ENCODE results near the gene ICAM5. TPM values are rescaled to one million over a fixed set of nuclear protein-coding genes. Genes with fewer than 3 reads are reported as not detected.

ICAM5 gene
- total and polyA plus RNA-seq, 9 of the 15 experiments (the other 6 are each of a cell fraction or from before 2014, with no cell fraction given), result 0.10 to 114 (median 13.7) TPM

DNA sequence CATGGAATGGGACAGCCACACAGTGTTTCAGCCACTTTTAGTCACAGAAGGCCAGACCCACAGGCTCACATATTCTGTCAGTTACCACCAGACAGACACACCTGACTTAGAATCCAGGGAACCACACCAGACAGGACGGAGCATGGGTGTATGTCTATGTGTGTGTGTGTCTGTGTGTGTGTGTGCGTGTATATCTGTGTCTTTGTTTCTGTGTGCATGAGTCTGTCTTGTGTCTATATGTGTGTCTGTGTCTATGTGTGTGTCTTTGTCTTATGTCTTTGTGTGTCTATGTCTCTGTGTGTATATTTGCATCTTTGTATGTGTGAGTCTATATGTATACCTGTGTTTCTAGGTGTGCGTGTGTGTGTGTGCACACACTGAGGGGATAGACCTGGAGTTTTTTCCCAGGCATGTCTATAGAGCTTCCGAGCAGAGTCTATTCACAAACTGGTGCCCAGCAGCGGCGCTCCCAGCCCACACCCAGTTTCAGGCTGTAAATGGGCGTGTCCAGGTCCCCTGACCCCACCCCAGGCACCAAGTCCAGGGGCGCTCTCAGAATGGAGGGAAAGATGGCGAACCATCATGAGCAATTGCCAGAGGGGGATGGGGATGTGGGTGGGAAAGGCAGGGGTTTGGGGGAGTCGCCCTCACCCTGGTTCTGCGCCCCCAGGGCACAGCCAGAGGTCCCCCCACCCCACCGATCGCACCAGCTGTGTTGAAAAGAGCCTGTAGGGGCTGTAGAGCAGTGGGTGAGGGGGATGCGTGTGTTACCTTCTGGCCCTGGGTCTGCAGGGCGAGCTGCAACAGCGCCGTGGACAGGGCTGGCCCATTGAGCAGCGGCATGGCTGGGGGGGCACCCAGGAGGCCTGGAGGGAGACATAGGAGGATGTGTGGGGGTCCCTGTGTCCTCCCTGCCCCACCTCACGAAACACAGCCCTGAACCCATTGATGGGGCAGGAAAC is 32.4 kb downstream of the ICAM5 start (continued):
- TF ChIP-seq, protein P1, sequence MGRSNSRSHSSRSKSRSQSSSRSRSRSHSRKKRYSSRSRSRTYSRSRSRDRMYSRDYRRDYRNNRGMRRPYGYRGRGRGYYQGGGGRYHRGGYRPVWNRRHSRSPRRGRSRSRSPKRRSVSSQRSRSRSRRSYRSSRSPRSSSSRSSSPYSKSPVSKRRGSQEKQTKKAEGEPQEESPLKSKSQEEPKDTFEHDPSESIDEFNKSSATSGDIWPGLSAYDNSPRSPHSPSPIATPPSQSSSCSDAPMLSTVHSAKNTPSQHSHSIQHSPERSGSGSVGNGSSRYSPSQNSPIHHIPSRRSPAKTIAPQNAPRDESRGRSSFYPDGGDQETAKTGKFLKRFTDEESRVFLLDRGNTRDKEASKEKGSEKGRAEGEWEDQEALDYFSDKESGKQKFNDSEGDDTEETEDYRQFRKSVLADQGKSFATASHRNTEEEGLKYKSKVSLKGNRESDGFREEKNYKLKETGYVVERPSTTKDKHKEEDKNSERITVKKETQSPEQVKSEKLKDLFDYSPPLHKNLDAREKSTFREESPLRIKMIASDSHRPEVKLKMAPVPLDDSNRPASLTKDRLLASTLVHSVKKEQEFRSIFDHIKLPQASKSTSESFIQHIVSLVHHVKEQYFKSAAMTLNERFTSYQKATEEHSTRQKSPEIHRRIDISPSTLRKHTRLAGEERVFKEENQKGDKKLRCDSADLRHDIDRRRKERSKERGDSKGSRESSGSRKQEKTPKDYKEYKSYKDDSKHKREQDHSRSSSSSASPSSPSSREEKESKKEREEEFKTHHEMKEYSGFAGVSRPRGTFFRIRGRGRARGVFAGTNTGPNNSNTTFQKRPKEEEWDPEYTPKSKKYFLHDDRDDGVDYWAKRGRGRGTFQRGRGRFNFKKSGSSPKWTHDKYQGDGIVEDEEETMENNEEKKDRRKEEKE (IDR thresholded peaks at IDR 0.05; ENCODE audit: borderline replicate concordance in 1 of 2, control insufficient read depth in 1 of 2, low read depth in 2 of 2, low read length in 1 of 2), result no peak
- TF ChIP-seq, protein P2, sequence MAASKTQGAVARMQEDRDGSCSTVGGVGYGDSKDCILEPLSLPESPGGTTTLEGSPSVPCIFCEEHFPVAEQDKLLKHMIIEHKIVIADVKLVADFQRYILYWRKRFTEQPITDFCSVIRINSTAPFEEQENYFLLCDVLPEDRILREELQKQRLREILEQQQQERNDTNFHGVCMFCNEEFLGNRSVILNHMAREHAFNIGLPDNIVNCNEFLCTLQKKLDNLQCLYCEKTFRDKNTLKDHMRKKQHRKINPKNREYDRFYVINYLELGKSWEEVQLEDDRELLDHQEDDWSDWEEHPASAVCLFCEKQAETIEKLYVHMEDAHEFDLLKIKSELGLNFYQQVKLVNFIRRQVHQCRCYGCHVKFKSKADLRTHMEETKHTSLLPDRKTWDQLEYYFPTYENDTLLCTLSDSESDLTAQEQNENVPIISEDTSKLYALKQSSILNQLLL (CRISPR knock-in tag; IDR thresholded peaks at IDR 0.05; ENCODE audit: borderline replicate concordance), result no peak
- no peak for TF ChIP-seq CHCHD3 (CRISPR knock-in tag; IDR thresholded peaks at IDR 0.05)
- no peak for TF ChIP-seq ZC3H4 (CRISPR knock-in tag; IDR thresholded peaks at IDR 0.05; ENCODE audit: borderline replicate concordance)
- no peak for TF ChIP-seq ZNF584 (CRISPR knock-in tag; IDR thresholded peaks at IDR 0.05; ENCODE audit: low read depth)
- peak; percentile 14; the same call in 1 of the 2 replicates for TF ChIP-seq MYNN (IDR thresholded peaks at IDR 0.05)
- TF ChIP-seq MYNN (CRISPR knock-in tag; IDR thresholded peaks at IDR 0.05), result no peak
- TF ChIP-seq, protein P3, sequence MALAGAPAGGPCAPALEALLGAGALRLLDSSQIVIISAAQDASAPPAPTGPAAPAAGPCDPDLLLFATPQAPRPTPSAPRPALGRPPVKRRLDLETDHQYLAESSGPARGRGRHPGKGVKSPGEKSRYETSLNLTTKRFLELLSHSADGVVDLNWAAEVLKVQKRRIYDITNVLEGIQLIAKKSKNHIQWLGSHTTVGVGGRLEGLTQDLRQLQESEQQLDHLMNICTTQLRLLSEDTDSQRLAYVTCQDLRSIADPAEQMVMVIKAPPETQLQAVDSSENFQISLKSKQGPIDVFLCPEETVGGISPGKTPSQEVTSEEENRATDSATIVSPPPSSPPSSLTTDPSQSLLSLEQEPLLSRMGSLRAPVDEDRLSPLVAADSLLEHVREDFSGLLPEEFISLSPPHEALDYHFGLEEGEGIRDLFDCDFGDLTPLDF (CRISPR knock-in tag; IDR thresholded peaks at IDR 0.05), result no peak
- TF ChIP-seq NFXL1 (CRISPR knock-in tag; IDR thresholded peaks at IDR 0.05), result no peak
- TF ChIP-seq BCOR (IDR thresholded peaks at IDR 0.05), result no peak
- no peak for TF ChIP-seq ELF2 (CRISPR knock-in tag; IDR thresholded peaks at IDR 0.05)
- TF ChIP-seq PML (IDR thresholded peaks at IDR 0.05; ENCODE audit: low read length), result no peak
- no peak for TF ChIP-seq IFI16 (CRISPR knock-in tag; IDR thresholded peaks at IDR 0.05)
- peak; percentile 70 for TF ChIP-seq POLR2A (conservative IDR thresholded peaks at IDR 0.05)
- TF ChIP-seq, protein P4, sequence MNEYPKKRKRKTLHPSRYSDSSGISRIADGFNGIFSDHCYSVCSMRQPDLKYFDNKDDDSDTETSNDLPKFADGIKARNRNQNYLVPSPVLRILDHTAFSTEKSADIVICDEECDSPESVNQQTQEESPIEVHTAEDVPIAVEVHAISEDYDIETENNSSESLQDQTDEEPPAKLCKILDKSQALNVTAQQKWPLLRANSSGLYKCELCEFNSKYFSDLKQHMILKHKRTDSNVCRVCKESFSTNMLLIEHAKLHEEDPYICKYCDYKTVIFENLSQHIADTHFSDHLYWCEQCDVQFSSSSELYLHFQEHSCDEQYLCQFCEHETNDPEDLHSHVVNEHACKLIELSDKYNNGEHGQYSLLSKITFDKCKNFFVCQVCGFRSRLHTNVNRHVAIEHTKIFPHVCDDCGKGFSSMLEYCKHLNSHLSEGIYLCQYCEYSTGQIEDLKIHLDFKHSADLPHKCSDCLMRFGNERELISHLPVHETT (CRISPR knock-in tag; conservative IDR thresholded peaks at IDR 0.05 in 1 of 2, IDR thresholded peaks at IDR 0.05 in 1 of 2), result no peak
- TF ChIP-seq HMG20B (CRISPR knock-in tag; IDR thresholded peaks at IDR 0.05), result no peak
- TF ChIP-seq RBFOX2 (IDR thresholded peaks at IDR 0.05; ENCODE audit: low read depth, low read length), result peak; percentile 11; the same call in 1 of the 2 replicates
- TF ChIP-seq ZNF561 (CRISPR knock-in tag; conservative IDR thresholded peaks at IDR 0.05), result no peak
- TF ChIP-seq U2AF1 (optimal IDR thresholded peaks at IDR 0.05; ENCODE audit: low read depth, low read length), result no peak

All from K562 (cell line).